Measurements from ENCODE around the gene SNX30.

The SNX30 gene

DNA sequence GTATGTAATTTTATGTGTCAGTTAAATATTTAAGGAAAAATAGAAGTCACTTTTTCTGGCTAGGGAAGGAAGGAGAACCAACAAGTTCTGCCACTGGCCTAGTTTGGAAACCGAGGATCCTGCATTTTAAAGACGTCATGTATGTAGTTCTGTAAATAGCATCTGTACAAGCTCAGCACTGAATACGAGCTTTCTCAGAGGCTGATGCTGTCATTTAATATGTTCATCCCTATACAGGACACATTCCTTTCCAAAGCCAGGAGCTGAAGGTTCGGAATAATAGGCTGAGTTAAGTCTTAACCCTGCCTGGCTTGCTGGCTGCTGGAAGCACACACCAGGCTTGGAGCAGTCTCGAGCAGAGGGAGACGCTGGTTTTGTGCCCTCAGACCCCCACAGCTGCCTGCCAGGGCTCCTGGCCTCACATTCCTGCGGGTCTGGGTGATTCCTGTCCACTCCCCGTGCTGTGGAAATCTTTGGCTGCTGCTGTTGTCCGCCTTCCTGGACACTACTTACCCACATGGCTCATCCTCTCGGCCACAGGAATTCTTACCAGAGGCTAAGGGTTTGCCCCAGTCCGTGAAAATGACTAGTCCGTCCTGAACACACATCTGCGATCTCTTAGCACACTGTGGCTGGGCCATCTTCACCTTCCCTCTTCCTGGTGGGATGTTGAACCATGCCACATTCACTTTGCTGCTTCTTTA is 103.5 kb downstream of the SNX30 start:
- DNase-seq (ENCODE audit: extremely low read depth in 1 of 2, low read depth in 1 of 2), result no peak

DNA sequence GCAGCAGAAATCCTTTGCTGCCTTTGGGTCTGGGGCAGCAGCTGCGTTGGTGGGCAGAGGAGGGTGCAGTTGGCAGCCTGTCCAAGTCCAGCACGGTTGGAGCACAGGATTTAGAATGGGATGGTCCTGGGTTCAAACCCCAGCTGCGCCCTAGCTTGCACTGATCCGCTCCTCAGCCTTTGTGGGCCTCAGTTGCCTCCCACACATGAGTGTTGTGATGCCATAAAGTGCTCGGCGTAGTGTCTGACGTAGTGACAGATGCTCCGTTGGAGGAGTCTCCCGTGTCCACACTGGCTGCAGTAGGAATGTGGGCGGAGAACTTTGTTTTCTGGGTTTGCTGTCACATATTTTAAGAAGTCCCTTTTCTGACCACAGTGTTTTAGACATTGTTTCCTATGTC is 104.1 kb downstream of the SNX30 start:
- no peak for DNase-seq (ENCODE audit: extremely low read depth in 1 of 2, low read depth in 1 of 2)

DNA sequence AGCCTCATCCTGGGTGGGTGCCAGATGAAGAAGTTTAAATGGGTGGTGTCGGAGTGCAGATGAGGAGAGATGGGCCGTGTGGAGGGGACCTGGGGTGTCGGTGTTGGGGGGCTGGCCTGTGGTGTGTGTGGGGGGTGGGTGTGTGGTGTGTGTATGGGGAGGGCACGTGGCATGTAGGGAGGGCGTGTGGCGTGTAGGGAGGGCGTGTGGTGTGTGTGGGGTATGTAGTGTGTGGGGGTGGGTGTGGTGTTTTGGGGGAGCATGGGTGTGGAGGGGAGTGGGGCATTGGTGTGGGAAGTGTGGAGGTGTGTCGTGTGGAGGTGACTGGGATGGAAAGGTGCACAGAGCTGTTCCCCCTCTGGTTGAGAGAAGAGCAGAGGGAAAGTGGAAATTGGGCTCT is 105.6 kb downstream of the SNX30 start:
- no peak for DNase-seq (ENCODE audit: extremely low read depth in 1 of 2, low read depth in 1 of 2)

DNA sequence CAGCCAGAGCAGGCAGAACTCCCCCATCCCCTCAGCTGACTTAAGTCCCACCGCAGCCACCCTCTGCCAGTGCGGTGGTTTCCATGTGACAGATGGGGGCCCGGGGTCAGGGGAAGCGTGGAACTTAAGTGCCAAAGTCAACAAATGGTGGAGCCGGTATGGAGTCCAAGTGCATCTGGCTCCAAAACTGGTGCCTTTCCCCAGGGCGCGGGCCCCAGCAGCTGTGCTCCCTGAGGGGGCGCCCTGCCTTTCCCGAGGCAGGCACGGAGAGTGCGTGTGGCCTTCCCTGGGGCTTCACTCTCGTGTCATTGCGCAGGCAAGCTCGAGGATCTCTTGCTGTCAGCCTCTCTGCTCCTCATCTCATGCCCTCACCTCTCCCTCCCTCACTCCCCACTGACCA is 106.3 kb downstream of the SNX30 start:
- no peak for DNase-seq (ENCODE audit: extremely low read depth in 1 of 2, low read depth in 1 of 2)

DNA sequence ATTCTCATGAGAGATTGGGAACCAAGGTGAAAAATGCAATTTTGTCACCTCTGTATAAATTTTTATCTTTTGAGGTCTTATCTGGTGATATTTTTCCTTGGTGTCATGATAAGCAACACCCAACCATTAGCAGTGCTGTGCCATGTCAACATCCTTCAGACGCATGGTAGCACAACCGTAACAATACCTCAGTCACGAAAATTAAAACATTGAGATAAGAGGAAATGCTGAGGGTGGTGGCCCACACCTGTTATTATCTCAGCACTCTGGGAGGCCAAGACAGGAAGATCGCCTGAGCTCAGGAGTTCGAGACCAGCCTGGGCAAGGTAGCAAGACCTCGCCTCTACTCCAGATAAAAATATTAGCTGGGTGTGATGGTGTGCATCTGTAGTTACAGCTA is 107.4 kb downstream of the SNX30 start:
- DNase-seq (ENCODE audit: extremely low read depth in 1 of 2, low read depth in 1 of 2), result no peak

DNA sequence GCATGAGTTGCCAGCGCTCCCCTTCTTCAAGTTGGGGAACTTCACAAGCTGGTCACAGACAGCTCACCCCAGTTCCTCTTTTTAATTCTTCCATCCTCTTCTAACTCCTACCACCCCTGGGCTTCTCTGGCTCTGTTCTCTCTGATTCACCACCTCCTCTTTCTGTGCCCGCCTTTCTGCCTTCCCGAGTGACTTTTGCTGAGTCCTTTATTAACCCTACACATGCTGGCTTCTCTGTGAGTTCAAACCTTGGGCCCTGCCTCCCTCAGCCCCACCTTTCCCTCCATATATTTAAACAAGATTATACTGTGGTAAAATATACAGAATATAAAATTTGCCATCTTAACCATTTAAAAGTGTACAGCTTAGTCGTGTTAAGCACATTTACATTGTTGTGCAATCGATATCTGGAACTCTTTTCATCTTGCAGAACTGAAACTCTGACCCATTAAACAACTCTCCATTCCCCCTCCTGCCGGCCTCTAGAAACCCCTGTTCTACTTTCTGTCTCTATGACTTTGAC is 108.1 kb downstream of the SNX30 start:
- no peak for DNase-seq (ENCODE audit: extremely low read depth in 1 of 2, low read depth in 1 of 2)

DNA sequence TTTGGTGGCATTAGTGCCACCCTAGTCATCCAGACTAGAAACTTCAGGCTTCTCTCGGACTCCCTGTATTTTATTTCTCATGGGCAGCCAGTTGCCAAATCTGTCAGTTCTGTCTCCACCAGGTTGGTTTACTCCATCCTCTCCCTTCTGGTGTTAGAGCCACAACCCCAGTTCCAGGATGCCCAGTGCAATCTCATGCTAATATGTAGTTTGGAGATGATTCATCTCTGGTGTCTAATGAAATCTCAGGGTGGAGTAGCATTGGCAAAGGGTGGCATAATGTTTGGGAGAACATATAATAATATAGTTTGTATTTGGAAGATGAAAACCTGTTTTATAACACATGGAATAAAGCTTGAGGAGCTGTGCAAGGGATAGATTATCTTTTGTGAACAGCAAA is 109.9 kb downstream of the SNX30 start:
- no peak for DNase-seq (ENCODE audit: extremely low read depth in 1 of 2, low read depth in 1 of 2)

DNA sequence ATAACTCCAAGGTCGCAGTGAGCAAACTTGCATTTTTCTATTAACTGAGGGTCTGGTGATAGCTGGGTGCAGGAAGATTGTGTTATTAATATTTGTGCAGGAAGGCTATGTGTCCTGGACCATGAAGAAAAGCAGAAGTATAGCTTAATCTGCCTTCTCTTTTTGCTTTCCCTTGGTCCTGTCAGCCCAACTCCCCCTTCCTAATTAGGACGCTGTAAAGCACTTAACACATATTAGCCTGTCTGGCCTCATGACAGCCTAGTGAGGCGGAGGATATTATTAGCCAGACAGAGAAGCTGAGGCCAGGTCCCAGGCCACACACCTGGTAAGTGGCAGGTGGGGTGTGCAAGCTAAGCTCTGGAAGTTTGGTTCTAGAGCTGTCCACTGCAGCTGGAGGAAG is 110.6 kb downstream of the SNX30 start:
- DNase-seq (ENCODE audit: extremely low read depth in 1 of 2, low read depth in 1 of 2), result no peak

DNA sequence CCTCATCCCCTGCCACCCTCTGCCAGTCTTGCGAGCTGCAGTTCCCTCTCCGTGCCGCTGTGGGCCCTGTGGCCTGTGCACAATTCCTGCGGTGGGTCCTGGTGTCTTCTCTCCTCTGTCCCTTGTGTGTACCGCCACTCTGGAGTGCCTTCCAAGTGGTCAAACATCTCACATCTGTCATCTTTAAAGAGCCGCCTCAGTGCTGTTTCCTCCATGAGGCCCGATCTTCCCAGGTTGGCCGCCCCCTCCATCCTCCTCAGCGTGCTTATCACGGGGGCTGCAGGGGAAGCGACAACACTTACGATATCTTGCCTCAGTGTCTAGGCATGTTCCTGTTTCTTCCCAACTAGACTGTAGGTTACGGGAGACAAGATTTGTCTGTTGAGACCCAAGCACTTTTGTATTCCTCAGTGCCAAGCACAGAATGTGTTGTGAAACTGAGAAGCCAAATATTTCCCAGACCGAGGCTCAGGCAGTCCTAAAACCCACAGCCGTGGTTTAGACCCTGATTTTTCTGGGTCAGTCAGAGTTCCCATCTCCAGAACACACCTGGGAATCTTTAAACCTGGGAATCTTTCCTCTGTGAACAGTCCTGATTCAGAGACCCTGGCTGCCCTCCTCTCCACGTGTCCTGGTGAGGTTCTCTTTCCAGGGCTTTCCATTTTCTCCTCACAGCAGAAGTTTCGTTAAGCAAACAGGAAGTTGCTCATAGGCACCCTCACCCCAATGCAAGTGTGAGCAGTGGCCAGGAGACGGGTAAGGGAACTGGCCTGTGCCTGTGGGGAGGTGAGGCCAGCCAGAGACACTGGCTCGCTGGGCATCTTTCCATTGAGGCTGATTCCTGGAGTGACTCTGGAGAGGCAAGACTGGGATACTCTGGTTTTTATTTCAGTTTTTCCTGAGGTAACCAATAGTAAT is 111.3 kb downstream of the SNX30 start:
- DNase-seq (ENCODE audit: extremely low read depth in 1 of 2, low read depth in 1 of 2), result no peak

DNA sequence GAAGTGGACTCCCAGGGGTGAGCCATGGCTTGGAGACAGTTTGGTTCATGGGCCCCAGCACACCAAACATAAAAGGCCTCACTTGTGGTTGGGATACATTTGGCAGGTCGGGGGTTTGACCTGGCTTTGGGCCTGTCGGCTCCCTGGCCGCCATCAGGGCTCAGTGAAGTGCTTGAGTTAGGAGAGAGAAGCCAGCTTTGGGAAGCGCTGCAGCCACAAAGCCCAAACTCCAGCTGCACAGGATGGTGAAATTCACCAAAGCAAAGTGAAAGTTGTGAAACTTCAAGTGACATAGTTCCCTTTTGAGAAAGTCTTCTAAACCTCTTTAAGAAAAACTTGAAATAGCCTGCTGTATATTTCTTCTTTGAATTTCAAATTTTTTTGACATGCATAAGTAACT is 112.7 kb downstream of the SNX30 start:
- no peak for DNase-seq (ENCODE audit: extremely low read depth in 1 of 2, low read depth in 1 of 2)

DNA sequence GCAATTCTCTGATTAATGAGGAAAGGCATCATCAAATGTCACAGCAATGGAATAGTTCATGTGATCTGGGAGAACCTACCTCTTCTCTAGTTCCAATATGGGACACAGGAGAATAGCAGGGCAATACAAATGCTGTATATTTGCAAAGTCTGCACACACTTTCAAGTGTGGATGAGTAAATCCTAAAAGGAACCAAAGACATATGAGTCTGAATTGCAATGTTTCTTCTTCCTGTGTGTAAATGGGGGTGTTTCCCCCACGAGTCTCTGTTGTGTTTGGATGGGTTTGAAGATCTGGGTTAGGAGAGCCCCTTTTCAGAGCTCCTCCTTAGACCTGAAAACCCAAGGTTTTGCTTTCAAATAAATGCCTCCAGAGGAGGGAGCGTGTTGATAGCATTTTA is 113.2 kb downstream of the SNX30 start:
- DNase-seq (ENCODE audit: extremely low read depth in 1 of 2, low read depth in 1 of 2), result no peak

DNA sequence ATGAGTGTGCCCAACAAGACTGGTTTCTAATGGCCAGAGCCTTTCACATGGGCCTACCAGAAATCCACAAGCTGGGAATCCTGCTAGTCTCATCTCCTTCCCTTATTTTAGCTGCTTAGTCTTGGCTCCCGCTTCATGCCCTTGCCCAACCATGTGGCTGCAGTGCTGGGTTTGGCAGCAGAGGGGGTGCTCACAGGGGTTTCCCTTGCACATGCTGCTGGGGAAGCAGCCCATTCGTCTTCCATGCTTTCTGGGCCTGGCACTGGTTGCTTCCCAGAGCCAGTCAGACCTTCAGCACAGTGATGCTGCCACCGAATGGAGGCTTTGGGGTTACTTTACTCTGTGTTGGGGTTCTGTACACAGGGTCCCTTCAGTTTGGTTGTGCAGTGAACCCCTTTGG is 113.8 kb downstream of the SNX30 start:
- no peak for DNase-seq (ENCODE audit: extremely low read depth in 1 of 2, low read depth in 1 of 2)

DNA sequence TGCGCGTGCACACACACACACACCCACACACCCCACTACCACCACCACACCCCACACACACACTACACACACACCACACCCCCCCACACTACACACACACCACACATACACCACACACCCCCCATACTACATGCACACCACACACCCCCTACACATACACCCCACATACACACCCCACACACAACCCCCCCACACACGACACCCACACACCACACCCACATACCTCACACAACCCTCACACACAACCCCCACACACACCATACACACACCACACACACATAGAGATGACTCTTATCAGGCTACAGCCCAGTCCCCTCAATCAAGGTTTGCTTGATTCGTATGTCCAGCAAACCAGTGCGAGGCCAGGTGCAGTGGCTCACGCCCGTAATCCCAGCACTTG is 114.4 kb downstream of the SNX30 start:
- no peak for DNase-seq (ENCODE audit: extremely low read depth in 1 of 2, low read depth in 1 of 2)

DNA sequence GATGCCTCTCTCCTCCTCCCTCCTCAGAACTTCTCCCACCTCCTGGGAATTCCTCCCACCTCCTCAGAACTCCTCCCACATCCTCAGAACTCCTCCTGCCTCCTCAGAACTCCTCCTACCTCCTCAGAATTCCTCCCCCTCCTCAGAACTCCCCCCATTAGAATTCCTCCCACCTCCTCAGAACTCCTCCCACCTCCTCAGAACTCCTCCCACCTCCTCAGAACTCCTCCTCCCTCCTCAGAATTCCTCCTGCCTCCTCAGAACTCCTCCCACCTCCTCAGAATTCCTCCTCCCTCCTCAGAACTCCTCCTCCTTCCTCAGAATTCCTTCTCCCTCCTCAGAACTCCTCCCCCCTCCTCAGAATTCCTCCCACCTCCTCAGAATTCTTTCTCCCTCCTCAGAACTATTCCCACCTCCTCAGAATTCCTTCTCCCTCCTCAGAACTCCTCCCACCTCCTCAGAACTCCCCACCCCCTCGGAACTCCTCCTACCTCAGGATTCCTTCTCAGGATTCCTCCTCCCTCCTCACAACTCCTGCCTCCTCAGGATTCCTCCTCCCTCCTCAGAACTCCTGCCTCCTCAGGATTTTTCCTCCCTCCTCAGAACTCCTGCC is 116.2 kb downstream of the SNX30 start:
- DNase-seq (ENCODE audit: extremely low read depth in 1 of 2, low read depth in 1 of 2), result no peak

DNA sequence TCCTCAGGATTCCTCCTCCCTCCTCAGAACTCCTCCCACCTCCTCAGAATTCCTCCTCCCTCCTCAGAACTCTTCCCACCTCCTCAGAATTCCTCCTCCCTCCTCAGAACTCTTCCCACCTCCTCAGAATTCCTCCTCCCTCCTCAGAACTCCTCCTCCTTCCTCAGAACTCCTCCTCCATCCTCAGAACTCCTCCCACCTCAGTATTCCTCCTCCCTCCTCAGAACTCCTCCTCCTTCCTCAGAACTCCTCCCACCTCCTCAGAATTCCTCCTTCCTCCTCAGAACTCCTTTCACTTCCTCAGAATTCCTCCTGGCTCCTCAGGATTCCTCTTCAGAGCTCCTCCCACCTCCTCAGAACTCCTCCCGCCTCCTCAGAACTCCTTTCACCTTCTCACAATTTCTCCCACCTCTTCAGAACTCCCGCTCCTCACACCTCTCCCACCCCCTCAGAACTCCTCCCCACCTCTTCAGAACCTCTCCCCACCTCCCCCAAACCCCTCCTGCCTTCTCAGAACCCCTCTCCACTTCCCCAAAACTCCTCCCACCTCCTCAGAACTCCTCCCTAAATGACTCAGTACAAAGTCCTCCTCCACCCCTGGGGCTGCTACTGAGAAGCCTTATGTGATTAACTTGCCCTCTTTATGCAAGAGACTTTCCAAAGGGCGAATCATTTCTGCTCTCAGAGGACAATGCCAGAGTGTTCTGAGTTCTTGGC is 116.9 kb downstream of the SNX30 start:
- no peak for DNase-seq (ENCODE audit: extremely low read depth in 1 of 2, low read depth in 1 of 2)

DNA sequence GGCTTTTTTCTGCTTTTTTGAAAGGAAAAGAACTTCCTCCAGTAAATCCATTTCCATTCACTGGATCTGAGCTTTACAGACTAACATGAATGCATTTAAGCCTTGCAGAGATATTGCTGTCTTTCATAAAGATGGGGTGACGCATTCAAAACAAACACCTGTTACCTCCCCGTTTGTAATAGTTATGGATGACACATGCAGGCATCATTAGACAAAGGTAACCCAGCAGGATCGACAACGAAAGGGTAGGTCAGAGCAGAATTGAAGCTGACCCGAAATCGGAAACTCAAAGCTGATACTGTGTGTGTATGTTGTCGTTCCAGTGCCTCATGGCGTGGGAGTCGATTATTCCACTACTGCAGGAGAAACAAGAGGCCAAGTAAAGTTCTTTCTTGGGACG is 117.9 kb downstream of the SNX30 start:
- no peak for DNase-seq (ENCODE audit: extremely low read depth in 1 of 2, low read depth in 1 of 2)

DNA sequence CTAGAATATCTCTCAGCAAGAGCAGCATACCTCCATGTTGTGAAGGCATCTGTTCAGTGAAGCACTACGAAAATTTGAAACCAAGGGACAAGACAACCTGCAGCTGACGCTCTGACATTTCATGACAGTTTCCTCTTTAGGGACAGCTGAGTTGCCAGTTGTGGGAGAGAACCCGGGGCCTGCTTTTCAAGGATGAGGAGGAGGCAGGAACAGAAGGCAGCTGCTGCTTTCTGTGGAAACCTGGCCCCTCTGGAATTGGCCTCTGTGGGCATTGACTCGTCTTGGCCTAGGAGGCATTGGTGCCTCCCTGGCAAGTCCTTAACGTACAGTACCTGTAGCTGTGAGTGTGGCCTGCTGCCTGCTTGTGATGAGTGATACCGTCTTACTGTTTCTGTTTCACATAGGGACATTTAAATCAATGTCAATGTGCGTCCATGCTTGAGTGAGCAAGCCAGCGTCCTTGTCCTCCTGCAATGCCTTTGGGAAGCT is 118.5 kb downstream of the SNX30 start:
- DNase-seq (ENCODE audit: extremely low read depth in 1 of 2, low read depth in 1 of 2), result no peak

DNA sequence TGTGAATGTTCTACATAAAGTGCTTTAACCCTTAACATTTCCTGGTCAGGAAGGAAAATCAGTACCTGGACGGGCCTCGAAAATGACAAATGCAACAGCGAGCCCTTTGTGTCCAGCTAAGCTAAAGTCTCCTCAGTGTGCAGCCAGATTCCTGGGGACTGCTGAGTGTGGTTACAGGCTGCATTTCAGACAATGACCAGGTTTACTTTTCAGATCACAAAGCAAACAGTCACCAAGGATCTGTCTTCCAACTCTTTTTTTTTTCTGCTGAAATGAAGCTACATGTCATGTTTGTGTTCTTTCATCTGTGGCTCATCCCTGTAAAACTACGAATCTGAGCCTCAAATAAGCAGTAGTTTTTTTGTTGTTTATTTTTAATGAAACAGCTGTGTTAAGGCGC is 119.4 kb downstream of the SNX30 start:
- DNase-seq (ENCODE audit: extremely low read depth in 1 of 2, low read depth in 1 of 2), result no peak

DNA sequence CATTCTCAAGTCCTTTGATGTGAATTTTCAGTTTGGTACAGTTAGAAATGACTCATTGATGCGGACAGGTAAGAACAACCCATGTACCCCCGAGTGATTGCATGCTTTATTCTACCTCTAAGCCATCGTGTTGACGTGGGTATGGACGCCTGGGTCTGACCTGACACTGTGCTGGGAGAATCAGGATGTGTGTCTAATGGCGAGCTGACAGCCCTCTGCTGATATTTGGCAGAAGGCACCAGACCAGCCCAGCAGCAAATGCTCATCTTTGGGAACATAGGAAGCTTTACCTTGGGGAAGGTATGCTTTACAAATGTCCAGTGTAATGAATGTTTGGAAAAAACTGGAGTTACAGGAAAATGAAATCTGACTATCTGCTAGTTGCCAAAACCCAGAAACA is 120.0 kb downstream of the SNX30 start:
- DNase-seq (ENCODE audit: extremely low read depth in 1 of 2, low read depth in 1 of 2), result no peak

DNA sequence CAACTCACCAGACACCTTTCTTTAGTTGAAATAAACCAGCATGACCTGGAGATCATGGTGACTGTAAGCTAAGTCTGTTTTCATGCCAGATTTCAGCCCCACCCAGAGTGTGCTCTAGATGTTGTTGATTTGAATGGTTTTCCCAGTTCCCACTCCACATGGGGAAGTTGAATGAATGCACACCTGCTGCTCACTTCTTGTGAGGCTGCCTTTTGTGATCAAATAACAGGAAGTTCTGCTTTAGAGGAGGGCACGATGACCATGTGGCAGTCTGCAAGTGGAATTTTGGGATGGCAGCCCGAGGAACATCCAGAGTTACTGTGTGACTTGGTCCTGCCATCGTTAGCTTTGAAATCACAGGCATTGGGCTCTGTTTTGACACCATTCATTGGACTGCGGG is 121.5 kb downstream of the SNX30 start:
- no peak for DNase-seq (ENCODE audit: extremely low read depth in 1 of 2, low read depth in 1 of 2)
